Measurements from ENCODE around the gene TRMT44. TPM values are rescaled to one million over a fixed set of nuclear protein-coding genes. Genes with fewer than 3 reads are reported as not detected.

Gene TRMT44
- total and polyA plus RNA-seq, 2 of the 13 experiments (the other 11 are each of a cell fraction or from before 2014, with no cell fraction given), result 5.8 to 8.6 TPM

- TF ChIP-seq PRDM4 (CRISPR knock-in tag; IDR thresholded peaks at IDR 0.05; ENCODE audit: borderline replicate concordance) (no peak), SPEN (CRISPR knock-in tag; IDR thresholded peaks at IDR 0.05; ENCODE audit: low read depth) (peak; percentile 96), NONO (IDR thresholded peaks at IDR 0.05) (no peak), NONO (CRISPR knock-in tag; conservative IDR thresholded peaks at IDR 0.05) (peak; percentile 95), POGZ (CRISPR knock-in tag; IDR thresholded peaks at IDR 0.05) (peak; percentile 89; the same call in 1 of the 2 replicates), SP1 (IDR thresholded peaks at IDR 0.05) (no peak), SP1 (CRISPR knock-in tag; IDR thresholded peaks at IDR 0.05) (peak; percentile 97), ZNF501 (CRISPR knock-in tag; IDR thresholded peaks at IDR 0.05) (peak; percentile 92), KAT2B (IDR thresholded peaks at IDR 0.05; ENCODE audit: borderline replicate concordance, low read depth, low read length) (no peak), CAMTA2 (CRISPR knock-in tag; IDR thresholded peaks at IDR 0.05; ENCODE audit: borderline replicate concordance) (0 out of 2 replicates have a peak, but pooled peaks have one; percentile 19), NFKB2 (CRISPR knock-in tag; IDR thresholded peaks at IDR 0.05; ENCODE audit: borderline replicate concordance) (0 out of 2 replicates have a peak, but pooled peaks have one; percentile 39), KAT8 (CRISPR knock-in tag; IDR thresholded peaks at IDR 0.05) (peak; percentile 94), ATF7 (IDR thresholded peaks at IDR 0.05) (peak; percentile 96), ATF7 (CRISPR knock-in tag; IDR thresholded peaks at IDR 0.05) (peak; percentile 68; the same call in 1 of the 2 replicates), ZNF589 (CRISPR knock-in tag; conservative IDR thresholded peaks at IDR 0.05) (peak; percentile 76; the same call in 1 of the 2 replicates), ZZZ3 (CRISPR knock-in tag; IDR thresholded peaks at IDR 0.05; ENCODE audit: borderline replicate concordance) (peak; percentile 89; the same call in 1 of the 2 replicates), ZNF225 (CRISPR knock-in tag; IDR thresholded peaks at IDR 0.05) (peak; percentile 48; the same call in 1 of the 2 replicates), ZFP62 (CRISPR knock-in tag; IDR thresholded peaks at IDR 0.05) (0 out of 2 replicates have a peak, but pooled peaks have one; percentile 23), ZBTB44 (CRISPR knock-in tag; IDR thresholded peaks at IDR 0.05) (0 out of 2 replicates have a peak, but pooled peaks have one; percentile 15), ARNT (IDR thresholded peaks at IDR 0.05) (no peak), ELF3 (CRISPR knock-in tag; IDR thresholded peaks at IDR 0.05) (peak; percentile 44; the same call in 1 of the 2 replicates), ZMYM2 (CRISPR knock-in tag; IDR thresholded peaks at IDR 0.05) (no peak), SIX4 (CRISPR knock-in tag; IDR thresholded peaks at IDR 0.05) (peak; percentile 53; the same call in 1 of the 2 replicates)
These were observed 12.1 kb upstream of the TRMT44 start (continued) for GRCh38 chr4:8428288-8429097.
